Right forelimb (tissue), 1 donor: ENCODE results near the gene OSBPL2.

Experiments used
- DNase-seq: peaks from one replicate; pipeline ENCODE4 v3.0.0-alpha.2; 2018

OSBPL2 gene

DNA sequence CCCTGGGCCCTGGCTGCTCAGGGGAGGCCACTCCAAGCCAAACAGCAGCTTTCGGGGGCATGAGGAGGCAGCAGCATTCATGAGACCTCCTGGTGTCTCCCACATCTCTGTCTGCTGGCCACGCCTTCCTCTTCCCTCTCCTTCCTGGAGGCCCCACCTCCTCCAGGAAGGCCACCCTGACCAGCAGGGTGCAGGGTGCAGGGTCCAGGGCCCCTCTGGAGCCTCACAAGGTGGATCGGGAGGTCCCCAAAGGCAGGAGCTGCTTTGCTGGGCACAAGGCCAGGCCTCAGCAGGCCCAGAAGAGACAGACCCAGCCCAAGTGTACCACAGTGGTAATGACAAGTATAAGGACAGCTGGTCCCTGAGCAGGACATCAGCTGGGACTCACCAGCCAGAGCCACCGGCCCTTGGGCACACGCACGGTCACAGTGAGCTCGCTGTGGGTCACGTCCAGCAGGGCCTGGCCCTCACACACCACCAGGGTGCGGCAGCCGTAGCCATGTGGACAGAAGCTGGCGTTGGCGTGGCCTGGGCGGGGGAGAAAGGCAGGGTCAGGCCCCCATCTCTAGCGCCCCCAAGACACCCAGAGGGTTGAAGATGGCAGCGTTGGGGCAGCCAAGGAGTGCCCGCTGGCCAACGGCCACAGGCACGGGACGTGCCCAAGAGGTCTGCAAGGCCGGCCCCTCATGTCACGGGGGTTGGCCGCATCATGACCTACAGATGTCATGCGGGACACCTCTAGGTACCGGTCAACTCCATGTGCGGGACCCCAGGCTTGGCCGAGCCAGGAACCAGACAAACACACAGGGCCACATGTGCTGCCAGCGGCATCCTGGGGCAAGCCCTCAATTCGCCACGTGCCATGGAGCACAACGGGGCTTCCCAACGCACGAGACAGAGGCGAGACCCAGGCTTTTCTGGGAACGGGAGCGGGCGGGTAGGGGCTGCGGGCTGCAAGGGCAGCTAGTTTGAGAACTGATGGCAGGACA is 91.4 kb downstream of the OSBPL2 start:
- no peak for DNase-seq

GRCh38 chr20:62330576-62331317 is 92.4 kb downstream of the OSBPL2 start:
- DNase-seq, result no peak

GRCh38 chr20:62331347-62331746 is 93.0 kb downstream of the OSBPL2 start:
- no peak for DNase-seq

GRCh38 chr20:62332421-62332820 is 94.1 kb downstream of the OSBPL2 start:
- DNase-seq, result no peak

DNA sequence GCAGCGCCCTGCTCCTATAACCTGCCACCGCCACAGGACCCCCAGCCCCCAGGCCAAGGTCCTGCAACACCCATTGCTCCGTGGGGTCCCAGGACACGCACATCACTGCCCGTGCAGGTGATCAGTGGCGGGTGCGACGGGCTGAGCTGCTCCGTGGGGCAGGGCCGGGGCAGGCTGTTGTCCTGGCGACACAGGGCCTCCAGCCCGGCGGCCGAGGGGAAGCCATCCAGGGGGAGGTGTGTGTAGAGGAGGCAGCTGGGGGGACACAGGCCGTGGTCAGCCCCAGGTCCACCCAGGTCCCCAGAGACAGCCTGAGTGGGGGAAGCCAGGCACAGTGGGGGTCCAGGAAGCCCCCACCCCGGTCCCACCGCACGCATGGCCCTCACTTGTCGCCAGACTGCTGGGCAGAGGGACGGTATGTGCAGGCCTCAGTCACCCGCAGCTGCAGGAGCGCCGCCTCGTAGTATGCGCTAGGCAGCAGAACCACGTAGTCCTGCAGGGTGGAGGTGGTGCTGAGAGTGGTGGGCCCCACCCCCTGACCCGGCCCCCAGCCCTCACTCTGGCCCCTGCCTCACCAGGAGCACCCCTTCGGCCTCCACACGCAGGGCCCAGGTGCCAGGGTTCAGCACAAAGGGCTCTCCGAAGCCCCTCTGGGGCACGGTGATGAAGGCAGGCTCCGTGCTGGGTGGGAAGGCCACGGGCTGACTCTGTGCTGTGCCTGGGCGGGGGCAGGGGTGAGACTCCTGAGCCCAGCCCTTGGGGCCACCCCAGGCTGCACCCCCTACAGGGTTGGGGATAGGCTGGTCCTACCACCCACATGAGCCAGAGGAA is 94.9 kb downstream of the OSBPL2 start:
- DNase-seq, result no peak

DNA sequence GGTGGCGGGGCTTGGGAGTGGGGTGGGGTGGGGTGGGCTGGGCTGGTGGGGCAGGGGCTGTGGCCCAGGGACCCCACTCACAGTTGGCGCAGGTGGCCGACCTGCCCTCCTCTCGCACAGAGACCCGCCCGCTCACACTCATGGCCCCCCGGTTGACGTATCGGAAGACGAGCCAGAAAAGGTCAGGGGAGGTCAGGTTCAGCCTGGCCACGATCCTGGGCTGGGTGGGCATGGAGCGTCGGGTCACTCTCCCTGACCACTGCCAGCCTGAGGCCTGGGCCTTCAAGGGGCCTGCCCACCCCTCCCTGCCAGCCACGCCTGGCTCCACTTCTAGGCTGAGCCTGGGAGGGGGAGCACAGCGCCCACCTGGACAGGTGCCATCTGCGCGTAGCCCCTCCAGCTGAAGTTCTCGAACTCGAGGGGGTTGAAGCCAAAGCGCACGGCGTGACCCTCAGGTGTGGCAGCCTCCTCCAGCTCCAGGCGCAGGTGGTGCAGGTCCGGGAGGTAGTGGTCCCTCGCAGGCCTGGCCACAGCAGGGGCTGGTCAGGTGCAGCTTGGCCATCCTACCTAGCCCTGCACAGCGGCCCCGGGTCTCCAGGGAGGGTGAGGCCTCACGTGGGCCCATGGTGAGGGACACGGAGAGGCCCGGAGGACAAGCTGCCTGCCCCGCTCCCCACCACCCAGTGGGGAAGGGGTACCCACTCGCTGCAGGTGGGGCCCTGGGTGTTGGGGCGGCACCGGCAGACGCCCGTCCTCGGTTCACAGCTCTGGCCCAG is 95.7 kb downstream of the OSBPL2 start:
- no peak for DNase-seq

GRCh38 chr20:62334881-62335280 is 96.6 kb downstream of the OSBPL2 start:
- DNase-seq, result no peak

GRCh38 chr20:62335532-62335931 is 97.2 kb downstream of the OSBPL2 start:
- DNase-seq, result no peak

DNA sequence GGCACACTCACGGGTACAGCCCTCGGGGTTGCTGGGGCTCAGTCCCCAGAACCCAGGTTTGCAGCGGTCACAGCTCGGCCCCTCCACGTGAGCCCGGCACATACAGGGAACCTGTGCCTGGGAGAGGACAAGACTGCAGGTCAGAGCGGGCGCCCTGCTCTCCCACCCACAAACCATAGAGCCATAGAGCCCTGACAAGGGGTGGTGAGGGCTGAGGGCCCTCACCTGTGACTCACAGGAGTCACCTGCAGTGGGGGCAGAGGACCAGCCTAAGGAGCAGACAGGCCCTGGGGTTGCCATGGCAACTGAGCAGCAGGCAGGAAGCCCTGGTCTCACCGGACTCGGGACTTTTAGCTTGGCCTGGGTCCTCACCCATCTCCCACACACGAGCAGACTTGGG is 98.0 kb downstream of the OSBPL2 start:
- DNase-seq, result no peak

GRCh38 chr20:62336775-62337557 is 98.6 kb downstream of the OSBPL2 start:
- DNase-seq, result no peak

GRCh38 chr20:62337558-62338293 is 99.4 kb downstream of the OSBPL2 start:
- no peak for DNase-seq

GRCh38 chr20:62338294-62338620 is 99.9 kb downstream of the OSBPL2 start:
- no peak for DNase-seq

- no peak for DNase-seq
These were observed 101.3 kb downstream of the OSBPL2 start for GRCh38 chr20:62339647-62340062.

DNA sequence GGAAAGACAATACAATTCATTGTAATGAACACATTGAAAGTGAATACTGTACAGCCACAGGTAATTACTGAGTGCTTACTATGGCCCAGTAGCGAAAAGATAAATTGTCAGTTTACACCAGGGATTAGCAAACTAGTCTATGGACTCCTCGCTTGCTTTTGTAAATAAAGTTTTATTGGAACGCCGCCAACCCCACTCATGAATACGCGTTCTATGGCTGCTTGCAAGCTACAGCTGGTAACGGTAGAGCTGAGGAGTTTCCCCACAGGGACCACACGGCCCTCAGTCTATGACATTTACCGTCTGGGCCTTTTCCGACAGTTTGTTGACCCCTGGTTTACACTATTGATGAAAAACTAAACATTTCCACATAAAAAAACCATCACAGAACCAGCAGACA is 104.6 kb downstream of the OSBPL2 start:
- DNase-seq, result no peak

GRCh38 chr20:62344092-62344491 is 105.8 kb downstream of the OSBPL2 start:
- DNase-seq, result no peak

DNA sequence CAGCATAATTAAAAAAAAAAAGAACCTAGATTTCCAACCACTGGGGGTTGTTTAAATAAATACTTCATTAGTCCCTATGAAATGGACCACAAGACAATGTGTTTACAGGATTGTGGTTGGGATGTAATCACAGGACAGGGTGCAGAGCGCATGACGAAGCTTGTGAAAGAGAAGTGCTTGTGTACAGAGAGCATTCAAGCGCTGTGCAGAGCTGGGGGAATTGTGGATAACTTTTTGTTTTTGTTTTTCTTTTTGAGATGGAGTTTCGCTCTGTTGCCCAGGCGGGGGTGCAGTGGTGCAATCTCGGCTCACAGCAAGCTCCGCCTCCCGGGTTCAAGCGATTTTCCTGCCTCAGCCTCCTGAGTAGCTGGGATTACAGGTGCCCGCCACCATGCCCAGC is 106.5 kb downstream of the OSBPL2 start:
- no peak for DNase-seq
